KG1 (cell line): ENCODE measurements around the gene CXCL12.

Source experiments
- DNase-seq: peaks from one replicate; lab custom pipeline; 2025; lab: John Stamatoyannopoulos, UW

CXCL12 gene

DNA sequence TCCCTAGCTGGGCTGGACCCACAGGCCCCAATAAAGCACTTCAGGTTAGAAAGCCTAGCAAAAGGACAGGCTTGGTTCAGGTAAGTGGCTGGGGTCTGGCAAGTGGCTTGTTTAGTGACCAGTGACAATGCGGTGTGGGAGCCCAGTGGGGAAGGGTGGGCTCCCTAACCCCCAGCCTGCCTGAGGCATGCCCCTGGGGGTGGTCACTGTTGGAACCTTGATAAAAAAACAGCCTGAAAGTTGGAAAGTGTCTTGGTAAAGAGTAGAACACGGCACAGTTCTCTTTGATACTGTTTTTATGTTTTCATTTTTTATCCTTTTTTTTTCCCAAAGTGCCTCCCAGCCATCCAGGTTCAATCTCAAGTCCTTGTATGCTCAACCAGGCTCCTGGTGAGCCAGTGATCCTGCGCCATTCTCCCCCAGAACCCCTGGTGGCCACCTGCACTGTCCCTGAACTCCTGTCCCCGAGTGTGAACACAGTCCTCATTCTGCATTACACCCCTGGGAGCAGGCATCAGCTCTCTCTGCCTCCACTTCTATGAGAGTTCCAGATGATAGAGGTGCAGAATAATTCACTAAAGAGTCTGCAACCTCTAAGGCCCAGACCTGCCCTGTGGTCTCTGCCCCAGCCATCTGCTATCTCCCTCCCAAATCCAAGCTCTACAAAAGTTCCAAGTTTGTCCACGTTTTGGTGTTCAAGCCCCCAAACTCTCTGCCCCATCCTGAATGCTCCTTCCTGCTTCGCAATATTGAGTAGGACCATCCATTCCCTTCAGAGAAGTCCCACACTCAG, 15.0 kb upstream of the CXCL12 start:
- no peak for DNase-seq

DNA sequence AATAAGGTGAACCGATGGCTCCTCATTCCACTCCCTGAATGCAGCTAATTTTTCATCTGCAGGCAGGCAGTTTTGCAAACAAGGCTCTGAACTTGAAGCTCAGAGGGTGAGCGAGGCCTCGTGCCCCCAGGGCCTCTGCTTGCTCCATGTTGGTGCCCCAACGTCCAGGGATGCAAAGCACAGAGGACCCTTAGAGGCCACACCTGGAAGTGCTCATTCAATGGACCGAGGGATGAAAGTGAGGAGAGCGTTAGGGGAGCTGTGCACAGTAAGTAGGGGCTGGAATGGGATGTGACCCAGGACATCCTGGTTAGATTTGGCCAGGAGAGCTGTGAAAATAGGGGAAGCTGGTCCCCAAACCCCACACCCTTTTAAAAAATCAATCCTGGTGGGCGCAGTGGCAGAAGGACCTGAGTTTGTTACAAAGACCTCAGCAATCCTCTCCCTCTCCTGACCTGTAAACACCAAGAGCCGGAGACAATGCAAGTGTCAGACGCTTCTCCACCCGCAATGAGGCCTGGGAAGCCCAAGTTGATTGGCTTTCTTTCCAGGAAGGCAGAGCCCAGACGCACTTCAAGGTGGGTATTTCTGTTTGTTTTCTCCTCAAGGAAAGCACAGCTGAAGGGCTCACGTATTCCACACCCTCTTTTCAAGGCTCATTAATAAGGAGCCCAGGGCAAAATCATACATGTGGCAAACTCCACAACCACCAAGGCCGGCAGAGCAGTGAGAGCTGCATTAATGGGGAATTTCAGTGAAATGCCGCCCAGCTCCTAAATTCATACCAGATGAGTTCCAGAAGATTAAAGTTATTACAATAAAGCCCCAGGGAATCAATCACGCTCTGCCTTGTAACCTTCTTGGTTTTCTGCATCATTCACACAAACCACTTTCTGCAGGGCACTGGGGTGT, 14.1 kb upstream of the CXCL12 start:
- no peak for DNase-seq

DNA sequence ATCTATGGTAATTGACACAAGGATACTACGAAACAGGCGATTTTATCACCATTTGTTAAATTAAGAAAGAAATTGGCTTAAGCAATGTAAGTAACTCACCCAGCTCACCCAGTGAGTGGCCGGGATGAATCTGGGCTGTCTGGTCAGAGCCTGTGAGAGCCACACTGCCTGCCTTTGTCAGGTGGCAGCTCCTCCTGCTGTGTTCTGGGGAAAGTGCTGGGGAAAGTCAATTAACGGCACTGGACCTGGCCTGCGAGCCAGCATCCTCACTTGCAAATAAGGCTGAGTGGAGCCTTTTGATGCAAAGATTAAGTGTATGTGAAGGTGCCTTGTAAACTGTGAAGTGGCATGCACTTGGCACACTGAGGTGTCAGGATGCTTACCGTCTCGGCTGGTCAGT, 13.4 kb upstream of the CXCL12 start:
- DNase-seq, result no peak

DNA sequence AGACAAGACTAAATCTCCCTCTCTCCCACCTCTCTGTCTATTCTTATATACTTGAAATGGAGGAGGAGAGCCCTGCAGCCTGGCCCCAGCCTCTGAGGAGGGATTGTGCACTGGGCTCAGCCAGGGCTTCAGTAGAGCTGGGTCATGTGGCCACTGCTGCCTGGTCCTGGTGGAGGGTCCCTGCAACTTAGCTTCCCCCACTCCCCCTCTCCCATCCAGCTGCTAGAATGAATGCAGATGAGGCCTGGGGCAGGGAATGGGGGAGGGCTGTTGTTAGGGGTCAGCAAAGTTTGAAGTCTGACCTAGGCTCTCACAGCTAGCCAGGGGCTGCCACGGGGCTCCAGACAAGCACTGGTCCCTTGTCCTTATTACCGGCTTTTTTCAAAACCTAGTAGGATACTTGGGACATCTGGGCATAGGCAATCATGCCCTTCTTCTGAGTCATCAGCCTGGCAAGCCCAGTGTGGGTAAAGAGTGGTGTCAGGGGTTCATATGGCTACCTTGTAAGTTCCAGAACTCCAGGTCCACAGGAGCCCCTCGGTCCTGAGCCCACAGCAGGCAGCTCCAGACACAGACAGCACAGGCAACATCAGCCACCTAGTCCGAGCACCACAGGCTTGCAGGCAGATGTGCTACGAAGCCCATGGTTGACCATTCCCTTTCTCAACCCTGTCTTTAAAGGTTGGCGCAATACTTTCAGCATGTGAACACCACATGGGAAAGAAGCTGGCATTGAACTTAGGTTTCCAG, 12.8 kb upstream of the CXCL12 start:
- DNase-seq, result no peak

DNA sequence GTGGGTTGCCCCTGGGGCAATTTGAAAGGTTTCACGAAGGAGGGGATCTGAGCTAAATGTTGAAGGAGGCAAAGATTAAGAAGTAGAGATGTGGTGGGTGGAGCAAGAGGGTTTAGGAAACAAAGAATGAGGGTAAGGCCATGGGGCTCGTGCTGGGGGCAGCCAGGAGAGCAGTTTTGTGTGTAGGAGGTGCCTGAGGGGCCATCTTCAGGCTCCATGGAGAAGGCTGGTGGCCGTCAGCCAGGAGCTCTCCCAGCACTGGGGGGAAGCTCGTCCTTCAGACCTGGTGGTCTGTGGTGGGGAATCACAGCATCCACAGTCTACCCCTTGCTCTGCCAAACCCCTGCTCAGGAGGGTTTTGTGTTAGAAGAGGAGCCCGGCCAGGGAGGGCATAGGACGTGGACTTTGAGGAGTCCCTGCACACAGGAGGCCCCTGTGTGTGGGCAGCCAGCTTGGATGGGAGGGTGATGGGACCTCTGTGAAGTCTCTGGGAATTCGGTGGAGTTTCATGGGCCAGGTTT, 11.8 kb upstream of the CXCL12 start:
- no peak for DNase-seq

DNA sequence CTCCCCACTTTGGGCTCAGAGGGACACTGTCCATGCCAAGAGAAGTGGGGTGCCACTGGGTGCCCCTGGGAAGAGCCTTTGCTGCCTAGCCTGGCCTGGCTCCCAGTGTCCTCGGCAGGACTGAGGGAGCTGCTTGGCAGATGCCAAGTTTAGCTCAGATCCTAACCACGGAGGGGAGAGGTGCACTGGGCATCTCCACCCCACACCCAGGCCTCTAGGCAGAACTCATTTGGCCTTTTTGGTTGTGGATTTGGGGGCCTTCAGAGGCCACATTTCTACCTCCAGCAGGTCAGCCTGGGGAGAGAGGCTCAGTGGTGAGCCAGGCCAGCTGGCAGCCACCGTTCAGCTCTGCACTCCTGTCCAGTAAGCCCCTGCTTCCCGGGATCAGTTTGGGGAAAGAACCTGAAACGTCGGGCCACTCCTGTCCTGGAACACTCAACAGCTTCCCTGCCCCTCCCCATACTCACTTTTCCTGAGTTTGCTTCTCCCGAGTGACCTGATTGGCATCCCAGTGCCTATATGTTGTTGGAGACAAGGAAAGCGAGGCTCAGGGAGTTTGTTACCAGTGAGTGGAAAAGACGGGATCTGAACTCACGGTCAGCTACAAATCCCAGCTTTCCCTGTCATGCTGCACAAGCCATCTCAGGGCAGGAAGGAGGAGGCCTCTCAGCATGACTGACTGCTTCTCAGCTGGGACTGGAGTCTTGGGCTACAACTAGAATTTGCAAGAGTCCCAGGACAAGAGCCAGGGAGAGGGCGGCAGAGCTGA, 11.2 kb upstream of the CXCL12 start:
- no peak for DNase-seq

DNA sequence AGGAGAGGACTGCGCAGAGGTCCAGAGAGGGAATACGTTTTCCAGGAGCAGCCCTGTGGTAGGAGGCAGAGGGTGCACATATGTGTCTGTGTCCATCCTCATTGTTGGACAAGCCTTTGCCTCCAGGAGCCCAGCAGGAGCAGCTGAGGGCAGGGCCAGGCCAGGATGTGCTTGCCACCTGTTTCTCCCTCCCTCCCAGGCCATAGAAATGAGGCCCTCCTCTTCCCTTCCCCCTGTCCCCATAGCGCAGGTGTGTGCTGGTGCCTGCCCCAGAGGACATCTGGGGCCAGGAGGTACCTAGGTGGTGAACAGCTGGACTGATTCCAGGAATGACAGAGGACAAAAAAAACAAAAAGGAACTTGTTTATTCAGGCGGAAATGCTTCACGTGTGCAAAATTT, 10.5 kb upstream of the CXCL12 start:
- DNase-seq, result no peak

DNA sequence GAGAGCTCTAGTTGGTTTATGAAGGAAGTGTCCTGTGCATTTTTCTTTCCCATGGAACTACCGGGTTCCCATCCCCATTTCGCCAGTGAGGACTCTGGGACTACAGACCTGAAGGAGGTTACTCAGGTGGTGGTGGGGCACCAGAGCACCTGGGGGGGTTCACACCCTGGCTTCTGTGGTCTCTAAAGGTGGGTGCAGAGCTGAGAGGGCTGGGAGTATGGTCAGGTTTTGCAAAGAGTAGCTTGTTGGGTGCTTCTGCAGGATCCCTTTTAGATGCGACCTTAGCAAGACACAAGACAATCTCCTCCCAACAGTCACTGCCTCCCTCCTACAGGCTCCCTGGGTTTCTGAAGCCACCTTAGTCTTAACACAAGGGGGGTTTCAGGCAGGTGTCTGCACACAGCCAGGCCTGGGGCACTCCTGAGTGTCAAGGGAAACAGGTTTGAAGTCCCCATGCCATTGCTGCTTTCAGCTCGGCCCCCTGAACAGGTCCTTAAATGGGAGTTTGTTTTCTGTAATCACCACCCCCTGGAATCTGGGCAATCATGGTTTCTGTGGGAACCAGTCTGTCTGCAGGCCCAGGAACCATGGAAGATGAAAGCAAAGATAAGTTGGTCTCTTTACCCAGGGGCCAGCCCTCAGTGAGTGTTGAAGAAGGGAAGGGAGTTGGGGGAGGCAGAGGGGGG, 9.9 kb upstream of the CXCL12 start:
- DNase-seq, result no peak

DNA sequence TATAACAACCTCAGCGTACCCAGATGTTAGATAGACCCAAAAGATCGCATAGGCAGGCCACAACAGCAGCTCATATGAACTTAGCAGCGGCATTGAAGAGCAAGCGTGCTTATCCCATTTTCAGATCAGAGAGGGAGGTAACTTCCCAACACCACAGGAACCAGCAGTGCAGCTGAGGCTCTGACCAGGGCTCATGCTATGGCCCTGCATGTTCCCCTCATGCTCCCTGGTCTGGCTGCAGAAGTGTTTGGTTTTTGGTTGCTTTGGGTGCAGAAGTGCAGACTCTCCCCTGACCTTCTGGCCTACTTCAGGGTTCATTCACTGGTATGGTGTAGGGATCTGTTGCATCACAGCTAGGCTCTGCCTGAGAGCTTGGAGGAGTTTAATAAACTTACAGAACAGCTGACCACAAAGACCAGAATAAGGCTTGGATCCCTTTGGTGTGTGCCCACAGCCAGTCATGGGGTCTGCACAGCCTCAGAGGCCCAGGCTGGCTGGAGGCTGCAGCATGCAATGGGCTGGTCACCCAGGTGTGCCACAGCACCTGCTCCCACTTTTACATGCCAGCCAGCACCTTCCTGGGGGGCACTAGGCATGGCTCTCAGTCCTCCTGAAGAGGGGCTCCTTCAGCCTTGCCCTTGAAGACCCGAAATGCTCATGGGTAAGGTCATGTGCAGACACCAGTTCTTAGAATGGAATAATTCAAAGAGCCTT, 9.1 kb upstream of the CXCL12 start:
- no peak for DNase-seq

DNA sequence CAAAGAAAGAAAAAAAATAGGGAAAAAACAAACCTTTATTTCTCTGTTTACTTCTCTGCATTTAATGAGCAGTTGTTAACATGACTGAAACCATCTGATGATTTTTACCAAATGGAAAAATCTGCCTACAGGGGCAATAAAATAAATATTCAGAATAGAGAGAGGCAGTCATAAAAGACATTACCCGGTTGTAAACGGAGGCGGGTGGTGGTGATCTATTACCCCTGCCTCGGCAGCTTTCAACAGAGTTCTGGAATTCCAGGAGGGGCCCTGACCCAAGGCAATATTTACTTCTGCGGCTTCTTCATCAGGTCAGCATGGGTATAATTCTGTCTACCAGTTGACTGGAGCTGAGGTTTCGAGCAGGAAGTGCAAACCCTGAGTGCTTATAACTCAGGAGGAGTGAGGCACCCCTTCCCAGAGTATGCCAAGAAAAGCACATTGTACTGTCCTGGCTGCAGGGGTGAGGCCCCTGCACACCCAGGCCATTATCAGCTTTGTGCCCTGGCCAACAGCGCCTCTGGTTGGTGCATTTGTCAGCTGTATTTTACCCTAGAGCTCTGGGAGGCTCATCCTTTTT, 8.2 kb upstream of the CXCL12 start:
- DNase-seq, result no peak

DNA sequence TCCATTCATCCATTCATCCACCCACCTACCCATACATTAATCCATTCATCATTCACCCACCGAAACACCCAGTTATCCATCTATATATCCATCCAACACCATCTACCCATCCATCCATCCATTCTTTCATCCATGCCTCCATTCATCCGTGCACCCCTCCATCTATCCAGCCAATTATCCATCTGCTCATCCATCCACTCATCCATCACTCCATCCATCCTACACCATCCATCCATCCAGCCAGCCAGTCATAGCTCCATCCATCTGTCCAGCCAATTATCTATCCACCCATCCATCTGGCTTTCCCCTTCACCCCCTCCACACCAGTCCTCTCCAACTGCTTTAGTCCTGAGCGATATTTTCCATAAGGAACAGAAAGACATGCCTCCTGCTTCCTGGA, 7.5 kb upstream of the CXCL12 start:
- DNase-seq, result no peak

DNA sequence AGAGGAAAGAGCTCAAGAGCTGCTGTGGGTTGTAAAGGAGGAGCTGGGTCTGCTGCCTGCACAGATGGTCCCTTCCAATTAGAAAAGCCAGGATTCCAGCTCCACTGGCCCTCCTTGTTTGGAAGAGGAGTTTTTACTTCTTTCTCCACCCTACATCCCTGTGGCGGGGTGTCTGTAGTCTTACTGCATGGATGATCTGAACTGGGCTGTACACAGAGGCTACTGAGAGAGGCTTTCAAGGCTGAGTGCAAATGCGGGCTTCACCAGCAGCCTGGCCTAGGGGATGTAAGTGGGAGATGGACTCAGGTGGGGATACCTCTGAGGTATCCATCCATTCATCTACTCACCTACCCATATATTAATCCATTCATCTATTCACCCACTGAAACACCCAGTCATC, 7.1 kb upstream of the CXCL12 start:
- DNase-seq, result no peak

DNA sequence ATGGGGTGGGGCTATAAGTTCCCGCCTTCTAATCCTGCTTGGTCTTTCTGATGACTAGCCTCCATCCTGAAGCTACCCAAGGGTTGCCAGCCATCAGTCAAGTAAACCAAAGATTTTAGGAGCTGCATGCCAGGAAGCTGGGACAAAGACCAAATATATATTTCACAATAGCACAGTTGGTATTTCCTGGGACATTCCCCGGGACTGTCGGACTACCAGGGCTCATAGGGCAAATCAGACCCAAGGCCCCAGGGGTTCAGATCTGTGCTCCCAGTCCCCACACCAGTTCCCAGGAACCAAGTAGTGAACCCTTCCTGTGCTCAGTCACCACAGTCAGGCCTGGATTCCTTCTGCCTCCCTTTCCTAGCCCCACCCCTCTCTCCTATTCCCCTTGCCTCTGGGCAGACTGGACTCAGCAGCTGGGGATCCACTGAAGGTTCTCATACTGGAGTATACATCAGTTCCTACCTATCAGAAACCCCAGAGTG, 5.7 kb upstream of the CXCL12 start:
- no peak for DNase-seq

DNA sequence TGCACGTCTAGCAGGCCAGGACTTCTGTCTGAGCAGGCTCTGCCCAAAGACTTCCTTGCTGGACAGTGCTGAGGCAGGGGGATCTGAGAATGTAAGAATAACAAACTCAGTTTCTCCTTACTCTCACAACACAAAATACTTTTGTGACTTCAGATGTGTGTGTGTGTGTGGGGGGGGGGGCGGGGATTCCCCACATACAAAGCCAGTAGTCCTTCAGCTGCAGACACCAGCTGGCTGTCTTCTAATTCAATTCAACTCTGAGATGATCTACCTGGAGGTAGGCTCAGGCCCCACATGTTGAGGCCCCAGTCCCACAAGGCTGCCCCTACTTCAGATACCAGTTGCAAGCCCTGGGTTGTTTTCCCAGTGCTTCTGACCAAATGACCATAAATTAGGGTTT, 4.7 kb upstream of the CXCL12 start:
- no peak for DNase-seq

DNA sequence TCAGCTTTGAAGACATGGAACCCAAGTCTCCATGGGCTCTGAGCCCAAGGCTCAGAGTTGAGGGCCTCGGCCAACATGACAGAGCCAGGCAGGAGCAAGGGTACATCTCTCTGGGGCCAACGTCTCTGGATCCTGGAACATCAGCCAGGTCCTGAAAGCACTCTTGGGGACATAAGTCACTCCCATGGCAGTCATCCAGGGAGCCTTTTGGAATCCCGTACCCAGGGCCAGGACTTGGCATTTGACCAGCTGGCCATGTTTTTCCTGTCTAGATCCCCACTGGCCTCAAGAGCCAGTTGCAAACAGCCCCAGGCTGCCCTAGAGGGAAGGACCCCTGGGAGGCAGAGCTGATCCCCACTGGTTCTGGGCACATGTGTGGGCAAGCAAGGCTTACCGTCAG, 4.3 kb upstream of the CXCL12 start:
- no peak for DNase-seq

DNA sequence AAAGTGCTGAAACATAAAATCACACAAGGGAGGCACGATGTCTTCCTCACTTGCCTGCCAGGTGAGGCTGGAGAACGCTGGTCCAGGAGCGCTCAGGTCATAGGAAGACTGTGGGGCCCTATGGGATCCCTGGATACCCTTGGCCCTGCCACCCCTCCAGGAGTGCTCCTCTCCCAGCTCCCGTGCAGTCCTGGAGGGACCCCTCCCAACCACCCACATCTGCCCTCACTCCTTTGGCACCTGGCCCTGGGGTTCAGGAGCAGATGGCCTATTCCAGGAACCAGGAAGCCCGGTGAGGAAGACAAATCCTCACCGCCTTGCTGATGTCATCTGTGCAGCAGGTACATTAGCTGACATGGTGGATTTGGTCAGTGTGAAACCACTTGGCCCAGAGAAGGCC, 3.7 kb upstream of the CXCL12 start:
- no peak for DNase-seq

DNA sequence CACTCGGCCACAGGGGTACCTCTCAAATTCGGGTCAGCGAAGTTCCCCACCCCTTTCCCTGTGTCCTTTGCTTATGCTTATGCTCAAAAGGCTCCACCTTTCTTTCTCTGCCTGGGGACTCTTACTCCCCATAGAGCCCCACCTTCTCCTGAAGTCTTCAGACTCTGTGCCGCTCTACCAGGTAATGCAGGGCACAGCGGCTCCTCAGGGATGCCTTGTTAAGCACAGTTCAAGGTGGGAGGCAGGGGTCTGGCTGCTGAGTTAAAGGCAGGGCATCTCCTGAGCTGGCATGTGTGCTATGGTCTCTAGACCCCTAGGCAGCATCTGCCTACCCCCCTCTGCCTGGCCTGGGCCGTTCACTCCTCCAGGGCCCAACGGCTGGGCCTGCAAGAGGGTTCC, 3.0 kb upstream of the CXCL12 start:
- no peak for DNase-seq

DNA sequence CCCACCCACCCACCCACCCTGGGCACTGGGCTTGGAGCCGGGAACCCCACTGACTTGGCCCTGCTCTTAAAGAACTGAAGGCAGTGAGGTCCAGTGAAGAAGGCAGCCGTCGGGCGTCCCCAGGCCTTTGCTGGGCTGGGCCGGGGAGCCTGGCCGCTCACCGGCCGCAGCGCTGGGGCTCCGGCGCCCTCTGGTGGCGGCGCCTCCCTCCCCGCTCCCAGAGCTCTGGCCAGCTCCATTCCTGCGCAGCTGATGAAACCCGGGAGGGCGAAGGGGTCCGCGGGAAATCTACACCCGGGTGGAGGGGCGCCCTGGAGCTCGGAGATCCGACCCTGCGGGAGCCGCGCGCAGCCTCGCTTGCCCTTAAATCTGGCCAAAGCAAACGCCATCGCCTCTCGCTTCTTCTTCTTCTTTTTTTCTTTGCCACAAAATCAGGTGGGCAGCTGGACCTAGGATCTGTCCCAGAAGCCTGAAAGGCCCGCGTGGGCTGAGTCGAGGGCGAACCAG, 1.7 kb upstream of the CXCL12 start:
- DNase-seq, result no peak

DNA sequence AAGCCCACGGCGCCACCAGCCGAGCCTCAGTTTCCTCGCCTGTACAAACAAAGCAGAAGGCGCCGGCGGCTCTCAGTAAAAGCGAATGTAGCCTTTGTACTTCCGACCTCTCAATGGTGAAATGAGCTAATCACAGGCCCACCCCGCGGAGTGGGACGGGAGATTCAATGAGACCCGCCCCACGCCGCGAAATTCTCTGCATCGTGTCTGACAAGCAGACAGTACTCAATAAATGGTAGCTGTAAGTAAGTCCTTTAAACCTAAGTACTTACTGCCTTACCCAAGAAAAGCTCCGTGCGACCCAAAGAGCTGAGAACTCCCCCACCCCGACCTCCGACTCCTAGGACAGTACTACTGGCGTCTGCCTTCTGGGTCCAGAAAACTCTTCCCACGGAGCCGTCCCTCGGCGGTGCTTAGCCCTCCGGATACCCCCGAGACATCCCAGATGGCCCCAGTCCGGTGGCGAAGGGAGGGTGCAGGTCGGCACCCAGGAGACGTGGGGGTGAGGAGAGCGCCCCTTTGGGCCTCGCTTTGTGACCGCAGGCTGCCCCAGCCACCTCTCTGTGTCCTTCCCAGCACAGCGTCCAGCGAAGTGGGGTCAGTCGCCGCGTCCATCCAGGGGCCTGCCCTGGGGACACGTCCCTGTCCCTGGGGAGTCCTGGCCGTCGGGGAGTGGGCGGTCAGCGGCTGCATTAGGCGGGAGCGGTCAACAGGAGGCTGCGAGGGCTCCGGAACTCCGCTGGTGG, 972 bp upstream of the CXCL12 start:
- DNase-seq, result no peak
